ENCODE data around the gene PFDN6. TPM values are rescaled to one million over a fixed set of nuclear protein-coding genes. Genes with fewer than 3 reads are reported as not detected.
"Not testable (repeated sequence)": the region's sequence is repeated elsewhere in the genome, so short reads cannot be mapped to it uniquely, and the experiment has no call there.

The PFDN6 gene
- total RNA-seq, 4 donors from 2014 or later = 13.6 to 33.5 (median 21.6) TPM

DNA sequence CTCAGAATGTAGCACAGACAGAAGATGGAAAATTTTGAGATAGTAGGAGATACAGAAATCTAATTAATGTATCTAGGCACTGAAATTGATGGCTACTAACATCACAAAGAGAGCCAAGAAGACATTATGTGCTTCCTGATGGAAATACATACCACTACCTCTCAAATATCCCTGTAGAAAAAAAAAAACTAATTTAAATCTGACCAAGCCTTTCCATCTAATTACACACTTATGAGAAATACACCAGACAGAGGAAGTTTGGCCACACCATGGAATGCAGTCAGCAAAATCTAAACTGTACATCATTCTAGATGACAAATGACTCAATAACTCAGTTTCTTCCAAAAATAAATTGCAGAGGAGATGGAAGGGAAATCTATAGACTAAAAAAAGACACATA lies 36.6 kb upstream of the PFDN6 start:
- Histone ChIP-seq H3K27me3 (no peaks in the 10 kb centered on the region), H3K4me1 (no peaks in the 10 kb centered on the region), H3K36me3 (no peaks in the 10 kb centered on the region), H3K9me3 (no peaks in the 10 kb centered on the region), H3K4me3 (no peak overlapping the region), H3K27ac (no peak overlapping the region)
- no peak for DNase-seq
- intact Hi-C loops (cut with DNase I; ENCODE audit: low total_unique reads) = no loop called here
- no peak for TF ChIP-seq POLR2A (IDR thresholded peaks at IDR 0.05)
- TF ChIP-seq, protein P1, sequence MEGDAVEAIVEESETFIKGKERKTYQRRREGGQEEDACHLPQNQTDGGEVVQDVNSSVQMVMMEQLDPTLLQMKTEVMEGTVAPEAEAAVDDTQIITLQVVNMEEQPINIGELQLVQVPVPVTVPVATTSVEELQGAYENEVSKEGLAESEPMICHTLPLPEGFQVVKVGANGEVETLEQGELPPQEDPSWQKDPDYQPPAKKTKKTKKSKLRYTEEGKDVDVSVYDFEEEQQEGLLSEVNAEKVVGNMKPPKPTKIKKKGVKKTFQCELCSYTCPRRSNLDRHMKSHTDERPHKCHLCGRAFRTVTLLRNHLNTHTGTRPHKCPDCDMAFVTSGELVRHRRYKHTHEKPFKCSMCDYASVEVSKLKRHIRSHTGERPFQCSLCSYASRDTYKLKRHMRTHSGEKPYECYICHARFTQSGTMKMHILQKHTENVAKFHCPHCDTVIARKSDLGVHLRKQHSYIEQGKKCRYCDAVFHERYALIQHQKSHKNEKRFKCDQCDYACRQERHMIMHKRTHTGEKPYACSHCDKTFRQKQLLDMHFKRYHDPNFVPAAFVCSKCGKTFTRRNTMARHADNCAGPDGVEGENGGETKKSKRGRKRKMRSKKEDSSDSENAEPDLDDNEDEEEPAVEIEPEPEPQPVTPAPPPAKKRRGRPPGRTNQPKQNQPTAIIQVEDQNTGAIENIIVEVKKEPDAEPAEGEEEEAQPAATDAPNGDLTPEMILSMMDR (IDR thresholded peaks at IDR 0.05) = no peak

DNA sequence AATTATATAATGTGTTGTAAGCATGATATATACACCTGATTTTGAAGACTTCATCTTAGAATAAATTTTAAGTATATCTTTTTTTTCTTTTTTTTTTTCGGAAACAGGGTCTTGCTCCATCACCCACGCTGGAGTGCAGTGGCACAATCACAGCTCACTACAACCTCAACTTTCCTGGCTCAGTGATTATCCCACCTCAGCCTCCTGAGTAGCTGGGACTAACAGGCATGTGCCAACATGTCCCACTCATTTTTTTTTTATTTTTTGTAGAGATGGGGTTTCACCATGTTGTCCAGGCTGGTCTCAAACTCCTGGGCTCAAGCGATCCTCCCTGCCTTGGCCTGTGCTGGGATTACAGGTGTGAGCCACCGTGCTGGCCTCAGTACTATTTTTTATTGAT lies 34.8 kb upstream of the PFDN6 start:
- intact Hi-C loops (cut with DNase I; ENCODE audit: low total_unique reads) = no loop called here
- Histone ChIP-seq H3K27ac (no peak overlapping the region), H3K36me3 (no peaks in the 10 kb centered on the region), H3K9me3 (no peaks in the 10 kb centered on the region), H3K27me3 (no peaks in the 10 kb centered on the region), H3K4me1 (no peaks in the 10 kb centered on the region), H3K4me3 (no peak overlapping the region)
- no peak for DNase-seq
- TF ChIP-seq, protein P1 (IDR thresholded peaks at IDR 0.05) = no peak
- no peak for TF ChIP-seq POLR2A (IDR thresholded peaks at IDR 0.05)

DNA sequence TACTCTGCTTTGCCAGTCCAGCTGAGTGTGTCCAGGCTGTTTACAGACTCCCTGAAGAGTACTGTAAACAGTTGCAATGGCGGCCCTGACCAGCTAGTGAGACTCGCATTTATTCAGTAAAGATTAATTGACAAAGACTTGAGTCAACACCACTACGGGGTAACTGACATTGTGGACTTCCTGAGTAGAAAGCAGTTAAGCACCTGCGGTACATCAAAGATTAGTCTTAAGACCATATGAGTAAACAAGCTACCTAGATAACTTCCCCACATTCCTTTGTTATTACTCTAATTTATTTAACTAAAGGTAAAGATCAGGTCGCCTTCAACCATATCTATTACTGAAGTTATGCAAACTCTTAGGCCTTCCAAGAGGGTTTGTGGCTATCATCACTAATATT lies 30.4 kb upstream of the PFDN6 start:
- no peaks in the 10 kb centered on the region for H3K36me3 ChIP-seq
- TF ChIP-seq, protein P1 (IDR thresholded peaks at IDR 0.05) = no peak
- no peak for TF ChIP-seq POLR2A (IDR thresholded peaks at IDR 0.05)
- intact Hi-C loops (cut with DNase I; ENCODE audit: low total_unique reads) = no loop called here

DNA sequence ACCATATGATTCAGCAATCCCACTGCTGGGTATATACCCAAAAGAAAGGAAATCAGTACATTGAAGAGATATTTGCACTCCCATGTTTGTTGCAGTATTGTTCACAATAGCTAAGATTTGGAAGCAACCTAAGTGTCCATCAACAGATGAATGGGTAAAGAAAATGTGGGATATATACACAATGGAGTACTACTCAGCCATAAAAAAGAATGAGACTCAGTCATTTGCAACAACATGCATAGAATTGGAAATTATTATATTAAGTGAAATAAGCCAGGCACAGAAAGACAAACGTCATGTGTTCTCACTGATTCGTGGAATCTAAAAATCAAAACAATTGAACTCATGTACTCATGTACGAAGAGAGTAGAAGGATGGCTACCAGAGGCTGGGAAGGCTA lies 26.9 kb upstream of the PFDN6 start:
- DNase-seq; H3K9me3 ChIP-seq; H3K27me3 ChIP-seq; intact Hi-C loops (cut with DNase I; ENCODE audit: low total_unique reads); H3K4me3 ChIP-seq; H3K27ac ChIP-seq; H3K36me3 ChIP-seq; H3K4me1 ChIP-seq: not testable (repeated sequence)

More for the DNA sequence above, 30.4 kb upstream of the PFDN6 start:
- Histone ChIP-seq H3K9me3 (no peaks in the 10 kb centered on the region), H3K27me3 (no peaks in the 10 kb centered on the region), H3K27ac (no peak overlapping the region), H3K4me1 (no peaks in the 10 kb centered on the region), H3K4me3 (no peak overlapping the region)
- DNase-seq = no peak

DNA sequence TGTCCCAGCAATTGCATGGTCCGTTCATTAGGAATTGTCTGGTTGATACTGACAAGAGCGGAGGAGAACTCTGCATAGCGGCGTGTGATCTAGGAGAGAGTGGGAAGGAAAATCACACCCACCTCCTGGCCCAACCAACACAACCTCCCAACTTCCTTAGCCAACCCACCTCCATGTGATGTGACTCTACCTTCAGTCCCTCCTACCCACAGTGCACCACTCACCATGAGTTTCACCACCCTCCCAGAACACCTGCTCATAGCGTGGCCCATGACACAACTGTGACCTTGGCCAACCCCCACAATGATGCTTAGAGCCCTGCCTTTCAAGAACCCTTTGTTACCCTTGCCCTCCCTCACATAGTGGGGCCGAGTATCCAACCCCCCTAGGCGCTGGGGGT lies 25.4 kb upstream of the PFDN6 start:
- Histone ChIP-seq H3K36me3 (no peaks in the 10 kb centered on the region), H3K4me1 (no peaks in the 10 kb centered on the region), H3K27me3 (no peaks in the 10 kb centered on the region), H3K9me3 (no peaks in the 10 kb centered on the region), H3K4me3 (no peak overlapping the region), H3K27ac (no peak overlapping the region)
- DNase-seq = no peak
- intact Hi-C loops (cut with DNase I; ENCODE audit: low total_unique reads) = no loop called here
- no peak for TF ChIP-seq POLR2A (IDR thresholded peaks at IDR 0.05)
- TF ChIP-seq, protein P1 (IDR thresholded peaks at IDR 0.05) = no peak

DNA sequence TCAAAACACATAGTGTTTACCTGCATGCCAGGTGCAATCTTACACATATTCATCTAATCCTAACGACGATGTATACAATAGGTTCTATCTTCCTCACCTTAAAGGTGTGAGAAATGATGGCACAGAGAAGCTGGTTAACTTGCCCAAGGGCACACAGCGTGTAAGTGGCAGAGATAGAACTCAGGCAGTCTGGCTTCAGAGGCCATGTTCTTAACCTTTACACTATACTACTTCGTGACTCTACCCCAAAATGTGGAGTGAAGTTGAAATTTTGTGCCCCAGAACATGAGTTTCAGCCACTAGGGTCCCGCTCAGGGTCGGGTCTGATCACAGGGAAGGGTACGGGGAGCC lies 18.3 kb upstream of the PFDN6 start:
- intact Hi-C loops (cut with DNase I; ENCODE audit: low total_unique reads) = no loop called here
- TF ChIP-seq POLR2A (IDR thresholded peaks at IDR 0.05) = no peak
- H3K27ac ChIP-seq = peak overlapping the region; percentile 87 to 94
- no peaks in the 10 kb centered on the region for H3K36me3 ChIP-seq
- peak overlapping the region; percentile 54 to 72 for H3K4me3 ChIP-seq
- no peaks in the 10 kb centered on the region for H3K9me3 ChIP-seq
- peaks cover 0 to 7% of the 10 kb centered on the region in 2 donors for H3K4me1 ChIP-seq
- no peak for DNase-seq
- no peaks in the 10 kb centered on the region for H3K27me3 ChIP-seq

All from uterus (tissue), 4 donors.